ENCODE measurements around the gene ETF1.
"Not testable (repeated sequence)": the region's sequence is repeated elsewhere in the genome, so short reads cannot be mapped to it uniquely, and the experiment has no call there.

ETF1 gene

DNA sequence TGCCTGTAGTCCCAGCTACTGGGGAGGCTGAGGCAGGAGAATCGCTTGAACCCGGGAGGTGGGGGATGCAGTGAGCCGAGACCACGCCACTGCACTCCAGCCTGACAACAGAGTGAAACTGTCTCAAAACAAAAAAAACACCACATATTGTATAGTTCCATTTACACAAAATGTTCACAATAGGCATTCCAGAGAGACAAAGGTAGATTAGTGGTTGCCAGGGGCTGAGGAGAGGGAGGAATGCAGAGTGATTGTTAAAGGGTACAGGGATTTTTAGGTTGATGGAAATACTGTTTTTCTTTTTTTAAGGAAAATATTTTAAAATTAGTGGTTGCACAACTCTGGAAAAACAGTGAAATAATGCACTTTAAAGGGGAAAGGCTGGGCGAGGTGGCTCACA is 19.6 kb downstream of the ETF1 start:
- TF ChIP-seq POLR2A (IDR thresholded peaks at IDR 0.05; ENCODE audit: extremely low read depth, insufficient read length) = no peak
- no peak for DNase-seq (ENCODE audit: low read depth)
- H3K4me3 ChIP-seq (ENCODE audit: low read depth, low read length) = no peak overlapping the region

DNA sequence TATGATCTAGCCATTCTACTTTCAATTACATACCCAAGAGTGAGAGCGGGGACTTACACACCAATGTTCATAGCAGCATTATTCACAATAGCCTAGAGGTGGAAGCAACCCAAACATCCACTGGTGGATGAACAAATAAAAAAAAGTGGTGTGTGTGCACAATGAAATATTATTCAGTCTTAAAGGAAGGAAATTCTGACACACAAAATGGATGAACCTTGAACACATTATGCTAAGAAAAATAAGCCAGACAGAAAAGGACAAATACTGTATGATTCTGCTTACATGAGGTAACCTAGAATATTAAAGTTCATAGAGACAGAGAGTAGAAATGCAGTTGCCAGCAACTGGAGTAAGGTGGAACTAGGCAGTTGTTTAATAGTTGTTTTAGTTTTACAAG is 22.1 kb downstream of the ETF1 start:
- H3K4me3 ChIP-seq (ENCODE audit: low read depth, low read length) = no peak overlapping the region

DNA sequence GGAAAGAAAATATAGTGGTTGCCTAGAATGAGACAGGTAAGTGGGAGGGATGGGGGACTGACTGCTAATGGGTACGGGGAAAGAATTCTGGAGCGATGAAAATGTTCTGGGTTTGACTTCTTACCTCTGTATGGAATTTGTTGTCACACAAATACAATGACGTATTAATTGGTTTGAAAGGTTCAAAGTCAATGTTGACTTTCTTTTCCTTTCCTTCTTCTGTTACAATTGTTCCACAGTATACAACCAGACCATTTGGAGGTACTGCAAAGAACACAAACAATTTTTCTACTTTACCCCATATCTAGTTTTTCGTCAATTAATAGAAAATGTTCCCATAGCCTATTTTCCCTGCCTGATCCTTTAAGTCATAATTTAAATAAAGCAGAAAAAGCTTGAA is 25.6 kb downstream of the ETF1 start:
- H3K4me3 ChIP-seq (ENCODE audit: low read depth, low read length) = no peak overlapping the region
- DNase-seq (ENCODE audit: low read depth) = no peak
- no peak for TF ChIP-seq MYC (IDR thresholded peaks at IDR 0.05; ENCODE audit: low read depth, low read length)
- TF ChIP-seq, protein P1, sequence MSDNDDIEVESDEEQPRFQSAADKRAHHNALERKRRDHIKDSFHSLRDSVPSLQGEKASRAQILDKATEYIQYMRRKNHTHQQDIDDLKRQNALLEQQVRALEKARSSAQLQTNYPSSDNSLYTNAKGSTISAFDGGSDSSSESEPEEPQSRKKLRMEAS (IDR thresholded peaks at IDR 0.05; ENCODE audit: low read depth, low read length) = no peak
- no peak for TF ChIP-seq POLR2A (IDR thresholded peaks at IDR 0.05; ENCODE audit: extremely low read depth, insufficient read length)
- TF ChIP-seq, protein P2, sequence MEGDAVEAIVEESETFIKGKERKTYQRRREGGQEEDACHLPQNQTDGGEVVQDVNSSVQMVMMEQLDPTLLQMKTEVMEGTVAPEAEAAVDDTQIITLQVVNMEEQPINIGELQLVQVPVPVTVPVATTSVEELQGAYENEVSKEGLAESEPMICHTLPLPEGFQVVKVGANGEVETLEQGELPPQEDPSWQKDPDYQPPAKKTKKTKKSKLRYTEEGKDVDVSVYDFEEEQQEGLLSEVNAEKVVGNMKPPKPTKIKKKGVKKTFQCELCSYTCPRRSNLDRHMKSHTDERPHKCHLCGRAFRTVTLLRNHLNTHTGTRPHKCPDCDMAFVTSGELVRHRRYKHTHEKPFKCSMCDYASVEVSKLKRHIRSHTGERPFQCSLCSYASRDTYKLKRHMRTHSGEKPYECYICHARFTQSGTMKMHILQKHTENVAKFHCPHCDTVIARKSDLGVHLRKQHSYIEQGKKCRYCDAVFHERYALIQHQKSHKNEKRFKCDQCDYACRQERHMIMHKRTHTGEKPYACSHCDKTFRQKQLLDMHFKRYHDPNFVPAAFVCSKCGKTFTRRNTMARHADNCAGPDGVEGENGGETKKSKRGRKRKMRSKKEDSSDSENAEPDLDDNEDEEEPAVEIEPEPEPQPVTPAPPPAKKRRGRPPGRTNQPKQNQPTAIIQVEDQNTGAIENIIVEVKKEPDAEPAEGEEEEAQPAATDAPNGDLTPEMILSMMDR (IDR thresholded peaks at IDR 0.05; ENCODE audit: low read depth, low read length) = no peak

More for the DNA sequence above, 22.1 kb downstream of the ETF1 start:
- TF ChIP-seq, protein P1 (IDR thresholded peaks at IDR 0.05; ENCODE audit: low read depth, low read length) = no peak
- TF ChIP-seq MYC (IDR thresholded peaks at IDR 0.05; ENCODE audit: low read depth, low read length) (no peak), POLR2A (IDR thresholded peaks at IDR 0.05; ENCODE audit: extremely low read depth, insufficient read length) (no peak)
- TF ChIP-seq, protein P2 (IDR thresholded peaks at IDR 0.05; ENCODE audit: low read depth, low read length) = no peak
- DNase-seq (ENCODE audit: low read depth) = no peak

DNA sequence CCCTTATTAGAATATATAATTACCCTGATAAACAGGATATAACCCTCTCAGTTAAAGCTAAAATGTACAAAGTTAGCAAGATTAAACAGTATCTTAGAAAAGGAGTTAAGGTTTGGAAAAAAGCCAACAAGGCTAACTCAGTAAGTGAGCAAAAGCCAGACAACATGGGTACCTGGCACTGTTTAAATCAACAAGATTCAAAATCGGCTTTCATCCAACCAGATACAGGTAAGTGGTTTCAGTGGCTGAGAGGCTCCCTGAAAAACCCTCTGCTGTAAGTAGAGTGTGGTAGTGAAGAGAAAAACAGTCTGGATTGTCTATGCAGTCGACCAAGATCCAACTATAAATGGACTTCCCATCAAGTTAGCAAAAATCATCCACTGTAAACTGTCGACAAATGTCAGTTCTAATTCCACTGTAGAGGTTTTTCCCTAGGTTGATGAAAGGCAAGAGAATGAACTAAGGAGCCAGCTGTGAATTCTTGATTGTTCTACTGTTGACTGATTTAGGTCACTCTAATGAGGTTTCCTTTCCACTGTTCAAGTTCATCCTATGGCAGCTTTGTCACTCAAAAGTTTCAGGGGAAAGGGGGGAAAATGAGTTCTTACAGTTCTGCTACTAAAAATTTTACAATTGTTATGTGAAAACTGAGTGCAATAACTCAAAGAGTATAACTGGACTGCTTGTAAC is 27.3 kb downstream of the ETF1 start:
- TF ChIP-seq POLR2A (IDR thresholded peaks at IDR 0.05; ENCODE audit: extremely low read depth, insufficient read length) = no peak
- TF ChIP-seq MYC (IDR thresholded peaks at IDR 0.05; ENCODE audit: low read depth, low read length) = no peak
- TF ChIP-seq, protein P1 (IDR thresholded peaks at IDR 0.05; ENCODE audit: low read depth, low read length) = no peak
- TF ChIP-seq, protein P2 (IDR thresholded peaks at IDR 0.05; ENCODE audit: low read depth, low read length) = no peak
- H3K4me3 ChIP-seq (ENCODE audit: low read depth, low read length) = no peak overlapping the region
- DNase-seq (ENCODE audit: low read depth) = no peak

DNA sequence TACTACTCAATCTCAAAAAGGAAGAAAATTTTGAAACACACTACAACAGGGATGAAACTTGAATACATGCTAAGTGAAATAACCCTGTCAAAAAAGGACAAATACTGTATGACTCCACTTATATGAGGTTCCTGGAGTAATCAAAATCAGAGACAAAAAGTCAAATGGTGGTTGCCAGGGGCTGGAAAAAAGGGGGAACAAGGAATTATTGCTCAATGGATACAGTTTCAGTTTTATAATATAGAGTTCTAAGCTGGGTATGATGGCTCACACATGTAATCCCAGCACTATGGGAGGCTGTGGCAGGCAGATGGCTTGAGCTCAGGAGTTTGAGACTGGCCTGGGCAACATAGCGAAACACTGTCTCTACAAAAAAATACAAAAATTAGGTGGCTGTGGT is 29.0 kb downstream of the ETF1 start:
- TF ChIP-seq, protein P2 (IDR thresholded peaks at IDR 0.05; ENCODE audit: low read depth, low read length) = no peak
- TF ChIP-seq, protein P1 (IDR thresholded peaks at IDR 0.05; ENCODE audit: low read depth, low read length) = no peak
- TF ChIP-seq POLR2A (IDR thresholded peaks at IDR 0.05; ENCODE audit: extremely low read depth, insufficient read length) (no peak), MYC (IDR thresholded peaks at IDR 0.05; ENCODE audit: low read depth, low read length) (no peak)
- H3K4me3 ChIP-seq (ENCODE audit: low read depth, low read length) = no peak overlapping the region
- no peak for DNase-seq (ENCODE audit: low read depth)

DNA sequence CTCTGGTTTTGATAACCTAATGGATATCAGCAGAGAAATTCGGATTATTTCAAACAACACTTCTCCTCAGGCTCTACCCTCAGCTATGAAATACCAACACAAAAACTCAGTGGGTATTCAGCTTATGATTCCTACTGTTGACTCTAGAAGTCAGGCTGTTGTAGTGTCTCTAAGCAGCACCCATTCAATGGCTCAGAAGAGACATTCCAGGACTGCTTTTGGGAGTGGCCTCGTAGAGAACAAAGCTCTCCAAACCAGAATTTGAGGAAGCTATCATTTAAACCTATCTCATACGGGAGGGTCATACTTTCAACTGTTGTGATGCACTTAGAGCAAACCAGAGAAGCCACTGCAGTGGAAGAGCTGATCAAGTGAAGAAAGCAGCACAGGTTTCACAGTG is 34.1 kb downstream of the ETF1 start:
- TF ChIP-seq POLR2A (IDR thresholded peaks at IDR 0.05; ENCODE audit: extremely low read depth, insufficient read length) (no peak), MYC (IDR thresholded peaks at IDR 0.05; ENCODE audit: low read depth, low read length) (no peak)
- TF ChIP-seq, protein P1 (IDR thresholded peaks at IDR 0.05; ENCODE audit: low read depth, low read length) = no peak
- no peak overlapping the region for H3K4me3 ChIP-seq (ENCODE audit: low read depth, low read length)
- no peak for DNase-seq (ENCODE audit: low read depth)

DNA sequence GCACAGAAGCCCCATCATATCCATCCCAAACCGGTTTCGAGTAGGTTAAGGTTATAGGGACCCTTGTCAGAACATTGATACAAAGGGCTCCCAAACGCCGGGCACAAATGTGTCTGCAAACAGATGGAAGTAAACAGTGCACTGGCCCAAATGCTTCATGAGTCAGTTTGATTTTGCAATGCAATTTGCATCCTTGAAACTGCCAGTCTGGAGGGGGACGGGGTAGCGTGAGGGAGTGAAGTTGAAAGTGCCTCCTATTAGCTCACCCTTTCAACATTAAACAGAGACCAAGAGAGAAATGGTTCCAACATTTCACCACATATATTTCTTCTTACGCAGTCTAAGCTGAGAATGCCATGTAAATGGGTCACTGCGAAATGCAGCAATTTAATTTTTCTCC is 35.6 kb downstream of the ETF1 start:
- H3K4me3 ChIP-seq (ENCODE audit: low read depth, low read length) = not testable (repeated sequence)
- peak; percentile 60 for DNase-seq (ENCODE audit: low read depth)

Data from NB4 (cell line).